Measurements from ENCODE around the gene SENP2.

DNA sequence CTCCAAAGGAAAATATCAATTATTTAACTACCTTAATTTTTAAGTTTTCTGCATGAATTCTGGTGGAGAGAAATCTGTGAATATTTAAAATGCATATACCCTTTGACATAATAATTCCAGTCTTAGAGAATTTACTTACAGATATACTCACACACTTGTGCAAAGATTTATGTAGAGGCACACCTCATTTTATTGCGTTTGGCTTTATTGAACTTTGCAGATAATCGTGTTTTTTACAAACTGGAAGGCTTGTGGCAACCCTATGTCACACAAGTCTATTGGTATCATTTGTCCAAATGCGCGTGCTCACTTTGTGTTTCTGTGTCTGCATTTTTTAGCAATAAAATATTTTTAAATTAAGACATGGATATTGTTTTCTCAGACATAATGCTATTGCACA, 81.5 kb downstream of the SENP2 start:
- no peak for TF ChIP-seq YY1 (IDR thresholded peaks at IDR 0.05; ENCODE audit: low read depth)
- TF ChIP-seq, protein P1, sequence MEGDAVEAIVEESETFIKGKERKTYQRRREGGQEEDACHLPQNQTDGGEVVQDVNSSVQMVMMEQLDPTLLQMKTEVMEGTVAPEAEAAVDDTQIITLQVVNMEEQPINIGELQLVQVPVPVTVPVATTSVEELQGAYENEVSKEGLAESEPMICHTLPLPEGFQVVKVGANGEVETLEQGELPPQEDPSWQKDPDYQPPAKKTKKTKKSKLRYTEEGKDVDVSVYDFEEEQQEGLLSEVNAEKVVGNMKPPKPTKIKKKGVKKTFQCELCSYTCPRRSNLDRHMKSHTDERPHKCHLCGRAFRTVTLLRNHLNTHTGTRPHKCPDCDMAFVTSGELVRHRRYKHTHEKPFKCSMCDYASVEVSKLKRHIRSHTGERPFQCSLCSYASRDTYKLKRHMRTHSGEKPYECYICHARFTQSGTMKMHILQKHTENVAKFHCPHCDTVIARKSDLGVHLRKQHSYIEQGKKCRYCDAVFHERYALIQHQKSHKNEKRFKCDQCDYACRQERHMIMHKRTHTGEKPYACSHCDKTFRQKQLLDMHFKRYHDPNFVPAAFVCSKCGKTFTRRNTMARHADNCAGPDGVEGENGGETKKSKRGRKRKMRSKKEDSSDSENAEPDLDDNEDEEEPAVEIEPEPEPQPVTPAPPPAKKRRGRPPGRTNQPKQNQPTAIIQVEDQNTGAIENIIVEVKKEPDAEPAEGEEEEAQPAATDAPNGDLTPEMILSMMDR (IDR thresholded peaks at IDR 0.05) = no peak
- no peak for TF ChIP-seq JUND (IDR thresholded peaks at IDR 0.05)
- no peak for TF ChIP-seq NRF1 (IDR thresholded peaks at IDR 0.05; ENCODE audit: low read depth, low read length)
- TF ChIP-seq, protein P2, sequence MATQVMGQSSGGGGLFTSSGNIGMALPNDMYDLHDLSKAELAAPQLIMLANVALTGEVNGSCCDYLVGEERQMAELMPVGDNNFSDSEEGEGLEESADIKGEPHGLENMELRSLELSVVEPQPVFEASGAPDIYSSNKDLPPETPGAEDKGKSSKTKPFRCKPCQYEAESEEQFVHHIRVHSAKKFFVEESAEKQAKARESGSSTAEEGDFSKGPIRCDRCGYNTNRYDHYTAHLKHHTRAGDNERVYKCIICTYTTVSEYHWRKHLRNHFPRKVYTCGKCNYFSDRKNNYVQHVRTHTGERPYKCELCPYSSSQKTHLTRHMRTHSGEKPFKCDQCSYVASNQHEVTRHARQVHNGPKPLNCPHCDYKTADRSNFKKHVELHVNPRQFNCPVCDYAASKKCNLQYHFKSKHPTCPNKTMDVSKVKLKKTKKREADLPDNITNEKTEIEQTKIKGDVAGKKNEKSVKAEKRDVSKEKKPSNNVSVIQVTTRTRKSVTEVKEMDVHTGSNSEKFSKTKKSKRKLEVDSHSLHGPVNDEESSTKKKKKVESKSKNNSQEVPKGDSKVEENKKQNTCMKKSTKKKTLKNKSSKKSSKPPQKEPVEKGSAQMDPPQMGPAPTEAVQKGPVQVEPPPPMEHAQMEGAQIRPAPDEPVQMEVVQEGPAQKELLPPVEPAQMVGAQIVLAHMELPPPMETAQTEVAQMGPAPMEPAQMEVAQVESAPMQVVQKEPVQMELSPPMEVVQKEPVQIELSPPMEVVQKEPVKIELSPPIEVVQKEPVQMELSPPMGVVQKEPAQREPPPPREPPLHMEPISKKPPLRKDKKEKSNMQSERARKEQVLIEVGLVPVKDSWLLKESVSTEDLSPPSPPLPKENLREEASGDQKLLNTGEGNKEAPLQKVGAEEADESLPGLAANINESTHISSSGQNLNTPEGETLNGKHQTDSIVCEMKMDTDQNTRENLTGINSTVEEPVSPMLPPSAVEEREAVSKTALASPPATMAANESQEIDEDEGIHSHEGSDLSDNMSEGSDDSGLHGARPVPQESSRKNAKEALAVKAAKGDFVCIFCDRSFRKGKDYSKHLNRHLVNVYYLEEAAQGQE (IDR thresholded peaks at IDR 0.05; ENCODE audit: low read depth, low read length) = no peak

Measured in SK-N-SH (cell line).